Psoas muscle (tissue), 8 donors: ENCODE results near the gene HOXB1. TPM values are rescaled to one million over a fixed set of nuclear protein-coding genes. Genes with fewer than 3 reads are reported as not detected.

Source experiments
- ATAC-seq, 4 donors: fragments of 200-7000 bp; cut with Tn5 transposase; one replicate each; pipeline ENCODE4 v1.9.1; 2020; ENCODE audit warnings: moderate library complexity in 3 of 4, mild to moderate bottlenecking in 2 of 4
- DNase-seq, 2 donors: peaks; one replicate each; pipeline ENCODE4 v3.0.0-alpha.2; 2020
- H3K27ac ChIP-seq: fragments of 200-600 bp; one replicate; pipeline ENCODE4 v1.8.0; 2022
- H3K27me3 ChIP-seq, 3 donors: fragments of 200-600 bp in 1 of 3; one replicate each; pipeline versions ENCODE4 v1.6.1 to v1.8.0; 2013 to 2022; ENCODE audit warnings: low read length in 2 of 3, mild to moderate bottlenecking in 2 of 3, moderate library complexity in 1 of 3; ENCODE audit not compliant: insufficient read depth in 3 of 3
- H3K36me3 ChIP-seq, 2 donors: fragments of 200-600 bp in 1 of 2; one replicate each; pipeline versions ENCODE4 v1.6.1 to v1.8.0; 2013 to 2022; ENCODE audit warnings: low read depth in 1 of 2, mild to moderate bottlenecking in 1 of 2, moderate library complexity in 1 of 2; ENCODE audit not compliant: insufficient read depth in 1 of 2
- H3K4me1 ChIP-seq: fragments of 200-600 bp; one replicate; pipeline ENCODE4 v1.8.0; 2022
- H3K4me3 ChIP-seq: fragments of 200-600 bp; one replicate; pipeline ENCODE4 v1.8.0; 2022; ENCODE audit warnings: mild to moderate bottlenecking
- H3K9me3 ChIP-seq: fragments of 200-600 bp; one replicate; pipeline ENCODE4 v1.8.0; 2022
- CTCF ChIP-seq: fragments of 200-600 bp; IDR thresholded peaks from one replicate; pipeline ENCODE4 v1.8.0; 2022; ENCODE audit warnings: antibody characterized with exemption
- WGBS, 3 donors: extraction: QIAGEN DNeasy Blood & Tissue Kit; methylation state at CpG; one replicate each; pipeline versions ENCODE4 v1.1.6 to v1.1.7; 2013; 5-methylcytosine and 5-hydroxymethylcytosine counted together
- intact Hi-C, 2 donors: fragments of 100-400 bp; cut with DNase I; formaldehyde crosslinking; loops; one replicate each; pipeline versions ENCODE4 v1.11.0 to v1.14.2; 2022
- polyA plus RNA-seq, 3 donors: library from polyadenylated mRNA; stranded (reverse); fragments of 200-250 nt; gene quantifications; one replicate each; pipeline ENCODE4 v1.2.3, GENCODE V29; 2013
- total RNA-seq, 4 donors: library from RNA; stranded (reverse); fragmentation: NEBNext Ultra II Directional in 2 of 4; extraction: Animal tissue kit (Norgen Biotek cat#: 25700) in 2 of 4; gene quantifications; one replicate each; pipeline versions ENCODE4 v1.2.1 to v1.2.4, GENCODE V29; 2021 to 2023
- donor health status: healthy with polysubstance abuse.
- donor health status: DM: no; HTN: no; CAD: no; lungs with moderate emphysema.
- donor health status: Bipolar disorder and iron deficiency.
- donor health status: healthy.
- donor health status: DM: yes; HTN: yes; CAD: no.
- donor health status: DM: no; HTN: no; CAD: no.
- donor health status: DM: no; HTN: no; CAD: no.
- donor health status: DM: yes; HTN: yes; CAD: no.

Gene HOXB1
- total and polyA plus RNA-seq, 7 donors: not detected

GRCh38 chr17:48542114-48542656 is 11.4 kb upstream of the HOXB1 start:
- Histone ChIP-seq H3K4me1 (peaks cover 5% of the 10 kb centered on the region), H3K9me3 (no peaks in the 10 kb centered on the region), H3K4me3 (peak overlapping the region; percentile 85), H3K36me3 (no peaks in the 10 kb centered on the region), H3K27ac (peak overlapping the region; percentile 89), H3K27me3 (peaks cover 4 to 9% (median 9%) of the 10 kb centered on the region in 3 donors)
- WGBS, 3 donors: 11 to 22% (median 12%) methylated on average over 27 of the region's 27 CpGs
- ATAC-seq: peak; percentile 8 to 43 (median 36)
- no peak for DNase-seq
- intact Hi-C loops: loop anchor here in 1 of 2 donors (5.0 kb wide), 1 partner anchor 50 kb away; no protein-coding TSS in a partner anchor
- TF ChIP-seq CTCF: no peak

- intact Hi-C loops: loop anchor here in 1 of 2 donors (5.0 kb wide), 1 partner anchor 49 kb away; no protein-coding TSS in a partner anchor
These were observed 10.8 kb upstream of the HOXB1 start for GRCh38 chr17:48541577-48542113.

GRCh38 chr17:48541036-48541576 is 10.3 kb upstream of the HOXB1 start:
- TF ChIP-seq CTCF: no peak
- peak overlapping the region; percentile 85 for H3K4me3 ChIP-seq
- H3K27ac ChIP-seq: peak overlapping the region; percentile 89
- peaks cover 4 to 9% (median 9%) of the 10 kb centered on the region in 3 donors for H3K27me3 ChIP-seq
- no peak for ATAC-seq
- peaks cover 5% of the 10 kb centered on the region for H3K4me1 ChIP-seq
- intact Hi-C loops: loop anchor here in 1 of 2 donors (5.0 kb wide), 1 partner anchor 49 kb away; no protein-coding TSS in a partner anchor
- 36 to 47% (median 44%) methylated on average over 12 of the region's 12 CpGs for WGBS, 3 donors
- H3K36me3 ChIP-seq: no peaks in the 10 kb centered on the region
- no peak for DNase-seq
- no peaks in the 10 kb centered on the region for H3K9me3 ChIP-seq

More at GRCh38 chr17:48541577-48542113, 10.8 kb upstream of the HOXB1 start:
- Histone ChIP-seq H3K9me3 (no peaks in the 10 kb centered on the region), H3K27me3 (peaks cover 4 to 9% (median 9%) of the 10 kb centered on the region in 3 donors), H3K4me3 (peak overlapping the region; percentile 85), H3K36me3 (no peaks in the 10 kb centered on the region), H3K27ac (peak overlapping the region; percentile 89), H3K4me1 (peaks cover 5% of the 10 kb centered on the region)
- WGBS, 3 donors: 2% methylated on average over 23 to 35 of the region's 36 CpGs
- peak; percentile 48 to 60 (median 54) for ATAC-seq
- no peak for TF ChIP-seq CTCF
- peak; percentile 77 to 85 for DNase-seq

GRCh38 chr17:48540213-48540612 is 9.4 kb upstream of the HOXB1 start:
- Histone ChIP-seq H3K36me3 (no peaks in the 10 kb centered on the region), H3K9me3 (no peaks in the 10 kb centered on the region), H3K4me3 (no peak overlapping the region), H3K27ac (no peak overlapping the region), H3K4me1 (no peaks in the 10 kb centered on the region), H3K27me3 (peaks cover 4 to 9% (median 9%) of the 10 kb centered on the region in 3 donors)
- ATAC-seq (no peak), DNase-seq (no peak)
- no peak for TF ChIP-seq CTCF
- WGBS, 3 donors: 95 to 100% (median 100%) methylated on average over 1 of the region's 1 CpG
- intact Hi-C loops: loop anchor here in 1 of 2 donors (5.0 kb wide), 1 partner anchor 48 kb away; no protein-coding TSS in a partner anchor
